NCI-H2081 treated with DMSO at 0.1 percent for 48 hours (cell line): ENCODE measurements around the gene METTL16.
"Not testable (repeated sequence)": the region's sequence is repeated elsewhere in the genome, so short reads cannot be mapped to it uniquely, and the experiment has no call there.

Experiments used
- DNase-seq: peaks from one replicate; lab custom pipeline; 2025; lab: John Stamatoyannopoulos, UW

METTL16 gene

DNA sequence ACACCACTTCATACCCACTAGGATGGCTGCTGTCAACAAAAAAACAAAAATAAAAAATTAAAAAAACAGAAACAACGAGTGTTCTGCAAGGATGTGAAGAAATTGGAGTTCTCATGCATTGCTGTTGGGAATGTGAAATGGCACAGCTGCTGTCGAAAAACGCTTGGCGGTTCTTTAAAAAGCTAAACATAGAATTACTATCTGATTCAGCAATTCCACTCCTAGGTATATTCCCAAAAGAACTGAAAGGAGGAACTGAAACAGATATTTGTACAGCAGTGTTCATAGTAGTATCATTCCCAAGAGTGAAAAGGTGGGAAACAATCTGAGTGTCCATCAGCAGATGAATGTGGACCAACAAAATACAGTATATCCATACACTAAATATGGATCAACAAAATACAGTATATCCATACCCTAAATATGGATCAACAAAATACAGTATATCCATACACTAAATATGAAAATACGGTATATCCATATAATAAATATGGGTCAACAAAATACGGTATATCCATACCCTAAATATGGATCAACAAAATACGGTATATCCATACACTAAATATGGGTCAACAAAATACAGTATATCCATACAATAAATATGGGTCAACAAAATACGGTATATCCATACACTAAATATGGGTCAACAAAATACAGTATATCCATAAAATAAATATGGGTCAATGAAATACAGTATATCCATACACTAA lies 8.7 kb downstream of the METTL16 start:
- no peak for DNase-seq

- no peak for DNase-seq
Observed at GRCh38 chr17:2500446-2500845, 11.2 kb downstream of the METTL16 start.

DNA sequence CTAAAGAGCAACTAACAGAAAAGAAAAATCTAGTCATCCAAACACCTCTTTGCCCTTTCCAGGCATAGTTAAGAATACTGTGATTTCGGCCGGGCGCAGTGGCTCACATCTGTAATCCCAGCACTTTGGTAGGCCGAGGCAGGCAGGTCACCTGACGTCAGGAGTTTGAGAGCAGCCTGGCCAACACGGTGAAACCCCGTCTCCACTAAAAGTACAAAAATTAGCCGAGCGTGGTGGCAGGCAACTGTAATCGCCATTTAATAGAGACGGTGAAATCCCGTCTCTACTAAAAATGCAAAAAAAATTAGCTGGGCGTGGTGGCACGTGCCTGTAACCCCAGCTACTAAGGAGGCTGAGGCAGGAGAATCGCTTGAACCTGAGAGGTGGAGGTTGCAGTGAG lies 22.4 kb downstream of the METTL16 start:
- DNase-seq, result not testable (repeated sequence)

DNA sequence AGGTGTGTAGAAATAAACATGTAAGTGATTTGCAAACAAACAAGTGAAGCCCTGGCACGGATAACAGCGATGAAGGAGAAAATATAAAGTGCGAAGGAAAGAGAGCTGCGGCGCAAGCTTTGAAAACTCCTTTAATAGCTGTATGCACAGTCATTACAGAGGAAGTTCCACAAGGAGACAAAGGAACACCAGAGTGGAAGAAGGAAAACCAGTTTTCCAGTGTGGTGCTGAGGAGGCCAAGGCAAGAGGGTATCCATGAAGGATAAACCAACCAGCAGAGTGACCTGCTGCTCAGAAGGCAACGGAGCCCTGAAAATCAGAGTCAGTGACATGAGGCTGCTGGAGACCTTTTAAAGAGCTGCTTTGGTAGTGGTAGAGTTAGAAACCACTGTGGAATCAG lies 24.4 kb downstream of the METTL16 start:
- DNase-seq, result no peak

DNA sequence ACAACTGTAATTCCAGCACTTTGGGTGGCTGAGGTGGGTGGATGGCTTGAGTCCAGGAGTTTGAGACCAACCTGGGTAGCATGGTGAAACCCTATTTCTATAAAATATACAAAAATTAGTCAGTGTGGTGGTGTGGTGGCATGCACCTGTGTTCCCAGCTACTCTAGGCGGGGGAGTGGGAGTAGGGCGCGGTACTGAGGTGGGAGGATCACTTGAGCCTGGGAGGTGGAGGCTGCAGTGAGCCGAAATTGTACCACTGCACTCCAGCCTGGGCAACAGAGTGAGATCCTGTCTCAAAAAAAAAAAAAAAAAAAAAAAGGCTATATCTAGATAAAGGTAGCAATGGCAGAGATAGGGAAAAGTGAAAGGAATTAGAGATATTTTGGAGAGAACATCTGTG lies 25.0 kb downstream of the METTL16 start:
- DNase-seq, result not testable (repeated sequence)

- no peak for DNase-seq
Observed at GRCh38 chr17:2485970-2486369, 25.7 kb downstream of the METTL16 start.

DNA sequence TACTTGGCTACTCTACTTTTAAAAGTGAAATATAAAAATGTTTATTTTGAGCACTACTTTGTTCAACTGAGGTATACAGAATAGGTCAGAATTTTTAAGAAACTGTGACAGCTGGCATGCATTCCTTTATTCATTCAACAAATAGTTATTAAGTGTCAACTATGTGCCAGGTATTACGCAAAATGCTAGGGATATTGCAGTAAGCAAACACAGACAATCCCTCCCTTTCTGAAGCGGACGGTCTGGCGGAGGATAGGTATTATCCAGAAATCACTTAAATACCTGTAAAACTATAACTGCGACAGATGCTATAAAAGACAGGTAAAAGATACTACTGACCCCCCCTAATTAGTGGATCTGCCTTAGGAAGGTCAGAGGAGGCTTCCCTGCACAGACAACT lies 26.1 kb downstream of the METTL16 start:
- DNase-seq, result no peak

- DNase-seq, result no peak
Observed at GRCh38 chr17:2484876-2485275, 26.8 kb downstream of the METTL16 start.

- DNase-seq, result no peak
Observed at GRCh38 chr17:2483084-2483483, 28.6 kb downstream of the METTL16 start.

GRCh38 chr17:2482218-2482617 lies 29.5 kb downstream of the METTL16 start:
- no peak for DNase-seq

DNA sequence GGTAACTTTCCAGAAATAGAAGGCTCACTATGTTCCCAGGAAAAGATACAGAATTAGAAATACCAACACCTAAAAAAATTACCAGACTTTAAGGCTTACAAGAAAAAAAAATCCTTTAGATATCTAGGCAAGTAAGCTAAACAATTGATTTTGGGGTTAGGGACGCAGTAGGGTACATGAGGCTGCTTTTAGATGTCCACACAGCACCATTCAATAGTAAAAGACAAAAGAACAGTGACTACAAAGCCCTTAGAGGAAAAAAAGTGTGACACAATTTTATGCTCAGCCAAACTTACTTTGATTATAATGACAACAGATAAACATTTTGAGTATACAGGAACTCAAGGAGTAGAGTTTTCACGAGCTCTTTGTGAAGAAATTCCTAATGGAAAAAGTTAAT lies 29.9 kb downstream of the METTL16 start:
- DNase-seq, result no peak

GRCh38 chr17:2478458-2478857 lies 33.2 kb downstream of the METTL16 start:
- DNase-seq, result no peak

GRCh38 chr17:2475056-2475455 lies 36.6 kb downstream of the METTL16 start:
- no peak for DNase-seq

DNA sequence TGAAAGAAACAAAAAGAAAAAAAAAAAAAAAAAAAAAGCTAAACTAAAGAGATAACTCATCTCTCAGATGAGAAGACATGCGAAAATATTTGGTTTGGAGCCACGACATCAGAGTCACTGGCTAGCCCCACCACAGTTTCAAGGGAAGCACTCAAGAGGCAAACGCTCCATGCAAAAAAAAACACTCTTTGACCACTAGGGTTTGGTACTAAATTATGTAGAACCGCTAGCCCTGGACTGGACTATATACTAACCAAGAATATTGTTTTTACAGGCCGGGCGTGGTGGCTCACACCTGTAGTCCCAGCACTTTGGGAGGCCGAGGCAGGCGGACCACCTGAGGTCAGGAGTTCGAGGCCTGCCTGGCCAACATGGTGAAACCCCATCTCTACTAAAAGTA lies 37.3 kb downstream of the METTL16 start:
- no peak for DNase-seq

DNA sequence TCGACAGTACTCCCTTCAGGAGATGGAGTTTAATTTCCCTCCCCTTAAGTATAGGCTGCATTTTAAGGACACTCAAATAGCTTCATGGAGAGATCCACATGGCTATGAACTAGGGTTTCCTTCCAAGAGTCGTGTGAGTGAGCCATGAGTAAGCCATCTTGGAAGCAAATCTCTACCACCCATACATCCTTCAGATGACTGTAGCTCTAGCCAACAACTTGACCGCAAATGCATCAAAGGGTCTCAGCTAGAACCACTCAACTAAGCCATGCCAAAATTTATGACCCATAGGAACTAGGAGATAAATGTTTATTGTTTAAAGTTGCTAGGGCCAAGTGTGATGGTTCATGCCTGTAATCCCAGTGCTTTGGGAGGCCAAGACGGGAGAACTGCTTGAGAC lies 43.4 kb downstream of the METTL16 start:
- no peak for DNase-seq

GRCh38 chr17:2466931-2467330 lies 44.8 kb downstream of the METTL16 start:
- no peak for DNase-seq

- DNase-seq, result no peak
Observed at GRCh38 chr17:2462481-2462880, 49.2 kb downstream of the METTL16 start.

- DNase-seq, result no peak
Observed at GRCh38 chr17:2459917-2460271, 51.8 kb downstream of the METTL16 start.

DNA sequence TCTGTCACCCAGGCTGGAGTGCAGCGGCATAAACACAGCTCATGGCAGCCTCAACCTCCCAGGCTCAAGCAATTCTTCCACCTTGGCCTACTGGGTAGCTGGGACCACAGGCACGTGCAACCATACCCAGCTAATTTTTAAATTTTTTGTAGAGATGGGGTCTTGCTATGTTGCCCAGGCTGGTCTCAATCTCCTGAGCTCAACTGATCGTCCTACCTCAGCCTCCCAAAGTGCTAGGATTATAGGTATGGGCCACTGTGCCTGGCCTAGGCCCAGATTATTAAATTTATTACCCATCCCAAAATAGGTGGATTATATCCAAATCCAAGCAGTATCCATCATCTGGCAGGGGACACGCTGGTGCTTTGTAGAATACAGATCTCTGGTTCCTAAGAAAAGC lies 53.8 kb downstream of the METTL16 start:
- DNase-seq, result no peak

- DNase-seq, result no peak
Observed at GRCh38 chr17:2456475-2456874, 55.2 kb downstream of the METTL16 start.

- no peak for DNase-seq
Observed at GRCh38 chr17:2455956-2456355, 55.7 kb downstream of the METTL16 start.

- DNase-seq, result no peak
Observed at GRCh38 chr17:2453866-2454265, 57.8 kb downstream of the METTL16 start.

DNA sequence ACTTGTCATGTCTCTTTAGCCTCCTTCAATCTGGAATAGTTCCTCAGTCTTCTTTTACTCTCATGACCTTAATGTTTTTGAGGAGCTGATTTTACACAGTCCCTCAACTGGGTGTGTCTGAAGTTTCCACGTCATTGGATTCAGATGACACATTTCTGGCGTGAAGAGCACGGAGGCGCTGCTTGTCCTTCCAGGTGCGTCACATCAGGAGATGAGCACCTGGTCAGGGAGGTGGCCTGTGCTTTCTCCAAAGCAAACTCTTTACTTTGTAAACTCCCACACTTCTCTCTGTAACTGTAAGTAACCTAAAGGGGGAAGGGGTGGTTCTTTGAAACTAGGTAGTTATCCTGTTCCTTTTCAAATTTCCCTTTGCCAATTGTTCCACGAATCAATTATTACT lies 58.4 kb downstream of the METTL16 start:
- no peak for DNase-seq

DNA sequence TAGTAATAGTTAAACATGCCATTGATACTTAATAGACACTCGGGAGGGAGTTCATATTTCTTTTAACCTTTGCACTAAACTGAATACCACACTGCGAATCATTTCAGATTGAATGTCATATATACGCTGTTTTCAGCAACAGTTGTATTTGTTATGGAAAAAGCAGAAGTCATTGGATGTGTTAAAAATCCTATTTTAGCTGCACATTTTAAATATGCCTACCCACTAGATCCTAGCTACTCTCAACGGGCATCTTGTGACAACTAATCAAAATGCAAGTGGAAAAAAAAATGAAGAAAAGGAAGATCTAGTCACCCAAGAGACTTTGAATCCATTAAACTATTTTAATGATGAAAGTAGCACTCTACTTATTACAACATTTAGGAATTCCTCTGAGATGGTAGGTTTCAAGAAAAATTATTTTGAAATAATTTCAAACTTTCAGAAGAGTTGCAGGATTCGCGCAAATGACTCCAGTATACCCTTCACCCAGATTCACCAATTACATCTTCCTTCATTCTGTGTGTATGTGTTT lies 59.4 kb downstream of the METTL16 start:
- no peak for DNase-seq
